Measurements from ENCODE around the gene PRKAR1A. TPM values are rescaled to one million over a fixed set of nuclear protein-coding genes. Genes with fewer than 3 reads are reported as not detected.

Gene PRKAR1A
- total and polyA plus RNA-seq, 9 donors, result 137 to 501 (median 375) TPM

- H3K4me1 ChIP-seq (ENCODE audit: insufficient read depth), result peaks cover 3% of the 10 kb centered on the region
- no peak overlapping the region for H3K4me3 ChIP-seq
- no peaks in the 10 kb centered on the region for H3K27me3 ChIP-seq
- H3K9me3 ChIP-seq, result no peaks in the 10 kb centered on the region
- no peaks in the 10 kb centered on the region for H3K36me3 ChIP-seq
- no peak for DNase-seq
- TF ChIP-seq POLR2A (IDR thresholded peaks at IDR 0.05) (no peak), EP300 (IDR thresholded peaks at IDR 0.05) (no peak), CTCF (IDR thresholded peaks at IDR 0.05) (no peak)
- WGBS, 3 donors, result 22 to 36% (median 28%) methylated on average over 3 of the region's 3 CpGs
- no peak overlapping the region for H3K27ac ChIP-seq
- intact Hi-C loops (cut with DNase I), result no loop called here
These were observed 54.8 kb downstream of the PRKAR1A start for GRCh38 chr17:68567035-68567434.

GRCh38 chr17:68567581-68567980, 55.4 kb downstream of the PRKAR1A start:
- H3K27ac ChIP-seq, result no peak overlapping the region
- intact Hi-C loops (cut with DNase I), result no loop called here
- no peaks in the 10 kb centered on the region for H3K27me3 ChIP-seq
- H3K4me3 ChIP-seq, result no peak overlapping the region
- TF ChIP-seq POLR2A (IDR thresholded peaks at IDR 0.05) (no peak), CTCF (IDR thresholded peaks at IDR 0.05) (no peak), EP300 (IDR thresholded peaks at IDR 0.05) (no peak)
- no peak for DNase-seq
- H3K9me3 ChIP-seq, result no peaks in the 10 kb centered on the region
- no peaks in the 10 kb centered on the region for H3K36me3 ChIP-seq
- H3K4me1 ChIP-seq (ENCODE audit: insufficient read depth), result peaks cover 3% of the 10 kb centered on the region
- 94% methylated on average over 8 of the region's 8 CpGs for WGBS, 3 donors

- Histone ChIP-seq H3K27me3 (no peaks in the 10 kb centered on the region), H3K27ac (no peak overlapping the region), H3K4me3 (no peak overlapping the region), H3K4me1 (ENCODE audit: insufficient read depth) (peaks cover 1% of the 10 kb centered on the region), H3K9me3 (no peaks in the 10 kb centered on the region), H3K36me3 (no peaks in the 10 kb centered on the region)
- 85 to 90% (median 86%) methylated on average over 2 of the region's 2 CpGs for WGBS, 3 donors
- intact Hi-C loops (cut with DNase I), result no loop called here
- no peak for DNase-seq
- TF ChIP-seq CTCF (IDR thresholded peaks at IDR 0.05), result no peak
- TF ChIP-seq EP300 (IDR thresholded peaks at IDR 0.05), result no peak
- TF ChIP-seq POLR2A (IDR thresholded peaks at IDR 0.05), result no peak
These were observed 56.4 kb downstream of the PRKAR1A start for GRCh38 chr17:68568581-68568980.

- H3K27me3 ChIP-seq, result no peaks in the 10 kb centered on the region
- TF ChIP-seq EP300 (IDR thresholded peaks at IDR 0.05), result no peak
- no peak for TF ChIP-seq CTCF (IDR thresholded peaks at IDR 0.05)
- TF ChIP-seq POLR2A (IDR thresholded peaks at IDR 0.05), result no peak
- no peak overlapping the region for H3K4me3 ChIP-seq
- no peak overlapping the region for H3K27ac ChIP-seq
- no peaks in the 10 kb centered on the region for H3K36me3 ChIP-seq
- intact Hi-C loops (cut with DNase I), result no loop called here
- no peaks in the 10 kb centered on the region for H3K9me3 ChIP-seq
- peaks cover 1% of the 10 kb centered on the region for H3K4me1 ChIP-seq (ENCODE audit: insufficient read depth)
- no peak for DNase-seq
These were observed 57.1 kb downstream of the PRKAR1A start for GRCh38 chr17:68569346-68569745.

- Histone ChIP-seq H3K4me1 (ENCODE audit: insufficient read depth) (peaks cover 1% of the 10 kb centered on the region), H3K27ac (no peak overlapping the region), H3K27me3 (no peaks in the 10 kb centered on the region), H3K4me3 (no peak overlapping the region), H3K9me3 (no peaks in the 10 kb centered on the region), H3K36me3 (no peaks in the 10 kb centered on the region)
- TF ChIP-seq CTCF (IDR thresholded peaks at IDR 0.05) (no peak), EP300 (IDR thresholded peaks at IDR 0.05) (no peak), POLR2A (IDR thresholded peaks at IDR 0.05) (no peak)
- WGBS, 3 donors, result 38 to 60% (median 47%) methylated on average over 1 of the region's 1 CpG
- no peak for DNase-seq
- intact Hi-C loops (cut with DNase I), result no loop called here
These were observed 58.3 kb downstream of the PRKAR1A start for GRCh38 chr17:68570526-68570925.
